GM21717 (cell line): Measurements from ENCODE around the gene ASTN2.
A peak's percentile ranks its signal among the peaks of the same experiment; 100 is the strongest.

Experiments used
- ATAC-seq: cut with Tn5 transposase; IDR thresholded peaks from one replicate; pipeline ENCODE4 v1.9.1; 2021; ENCODE audit warnings: mild to moderate bottlenecking, moderate library complexity; ENCODE audit not compliant: unreplicated experiment

ASTN2 gene

GRCh38 chr9:116452227-116452626 lies 962.6 kb downstream of the ASTN2 start:
- ATAC-seq = no peak

GRCh38 chr9:116451500-116452115 lies 963.2 kb downstream of the ASTN2 start:
- ATAC-seq = no peak

- peak; percentile 96 for ATAC-seq
These were observed 964.3 kb downstream of the ASTN2 start for GRCh38 chr9:116450378-116451139.

GRCh38 chr9:116449949-116450348 lies 964.9 kb downstream of the ASTN2 start:
- no peak for ATAC-seq

GRCh38 chr9:116448431-116448830 lies 966.4 kb downstream of the ASTN2 start:
- no peak for ATAC-seq

- no peak for ATAC-seq
These were observed 966.9 kb downstream of the ASTN2 start for GRCh38 chr9:116447934-116448333.

GRCh38 chr9:116442528-116442927 lies 972.3 kb downstream of the ASTN2 start:
- ATAC-seq = no peak

- no peak for ATAC-seq
These were observed 977.2 kb downstream of the ASTN2 start for GRCh38 chr9:116437411-116438370.

GRCh38 chr9:116436121-116436520 lies 978.7 kb downstream of the ASTN2 start:
- ATAC-seq = no peak

GRCh38 chr9:116435706-116436105 lies 979.2 kb downstream of the ASTN2 start:
- no peak for ATAC-seq

- no peak for ATAC-seq
These were observed 980.5 kb downstream of the ASTN2 start for GRCh38 chr9:116434314-116434713.

GRCh38 chr9:116432051-116432450 lies 982.8 kb downstream of the ASTN2 start:
- no peak for ATAC-seq

GRCh38 chr9:116430849-116431248 lies 984.0 kb downstream of the ASTN2 start:
- no peak for ATAC-seq

GRCh38 chr9:116425244-116425643 lies 989.6 kb downstream of the ASTN2 start:
- no peak for ATAC-seq

- no peak for ATAC-seq
These were observed 991.7 kb downstream of the ASTN2 start for GRCh38 chr9:116423149-116423548.

- ATAC-seq = no peak
These were observed 992.5 kb downstream of the ASTN2 start for GRCh38 chr9:116422119-116422979.

- no peak for ATAC-seq
These were observed 993.8 kb downstream of the ASTN2 start for GRCh38 chr9:116420993-116421538.

GRCh38 chr9:116419181-116419580 lies 995.7 kb downstream of the ASTN2 start:
- no peak for ATAC-seq

- ATAC-seq = no peak
These were observed 997.4 kb downstream of the ASTN2 start for GRCh38 chr9:116417464-116417863.

- ATAC-seq = no peak
These were observed 998.4 kb downstream of the ASTN2 start for GRCh38 chr9:116416421-116416820.
